ENCODE results near the gene DBET. TPM values are rescaled to one million over a fixed set of nuclear protein-coding genes. Genes with fewer than 3 reads are reported as not detected.

DBET gene
- total RNA-seq, 2 donors from 2014 or later: not detected

Other genes with a start within 250 kb of the DBET start
- 10 to 100 TPM; 38.8 to 54.0 TPM for gene FRG1, start 123.6 kb upstream of the DBET start, total RNA-seq
- not detected for gene FRG2, start 37.2 kb upstream of the DBET start, total RNA-seq
- not detected for gene DUX4, start 109.3 kb downstream of the DBET start, total RNA-seq